Neural cell (in vitro differentiated cells): ENCODE results near the gene ALOXE3. TPM values are rescaled to one million over a fixed set of nuclear protein-coding genes. Genes with fewer than 3 reads are reported as not detected.

Experiments
- H2AFZ ChIP-seq: fragments of 200-600, 300-800 bp; sonication (generic), shearing (Covaris generic); 2 replicates; pipeline ENCODE4 v1.6.0; 2014; ENCODE audit warnings: low read depth, mild to moderate bottlenecking, antibody characterized with exemption, low read length, moderate library complexity
- H3F3A ChIP-seq: fragments of 200-600 bp; shearing (Covaris generic); 2 replicates; pipeline ENCODE4 v1.6.1; 2016; ENCODE audit warnings: mild to moderate bottlenecking, moderate library complexity, mixed read lengths, antibody characterized with exemption, low read length; ENCODE audit not compliant: insufficient read depth, poor library complexity, severe bottlenecking
- H3K27ac ChIP-seq: fragments of 200-600, 300-800 bp; sonication (generic), shearing (Covaris generic); 2 replicates; pipeline ENCODE4 v1.5.1; 2014; ENCODE audit warnings: mild to moderate bottlenecking, low read length, moderate library complexity
- H3K27me3 ChIP-seq: fragments of 300-800, 200-600 bp; sonication (generic), shearing (Covaris generic); 2 replicates; pipeline ENCODE4 v1.6.0; 2014; ENCODE audit warnings: mild to moderate bottlenecking, low read depth, low read length, moderate library complexity; ENCODE audit not compliant: insufficient read depth
- H3K36me3 ChIP-seq: fragments of 300-800, 200-600 bp; sonication (generic), shearing (Covaris generic); 2 replicates; pipeline ENCODE4 v1.5.1; 2014; ENCODE audit warnings: mild to moderate bottlenecking, antibody characterized with exemption, low read length, moderate library complexity; ENCODE audit not compliant: insufficient read depth
- H3K4me2 ChIP-seq: fragments of 300-800, 200-600 bp; sonication (generic), shearing (Covaris generic); 2 replicates; pipeline ENCODE4 v1.6.0; 2014; ENCODE audit warnings: mild to moderate bottlenecking, low read length
- H3K4me3 ChIP-seq: fragments of 300-800, 200-600 bp; sonication (generic), shearing (Covaris generic); 2 replicates; pipeline ENCODE4 v1.5.1; 2014; ENCODE audit warnings: mild to moderate bottlenecking, low read length, moderate library complexity
- H3K79me2 ChIP-seq: fragments of 200-600 bp; shearing (Covaris generic); replicated peaks from 2 replicates; pipeline ENCODE4 v1.6.0; 2014; ENCODE audit warnings: mild to moderate bottlenecking, low read length, moderate library complexity; ENCODE audit not compliant: insufficient read depth
- H3K9ac ChIP-seq: fragments of 300-800, 200-600 bp; sonication (generic), shearing (Covaris generic); 2 replicates; pipeline ENCODE4 v1.6.1; 2016; ENCODE audit warnings: mild to moderate bottlenecking, low read length, mixed read lengths
- H3K9me2 ChIP-seq: fragments of 200-600 bp; shearing (Covaris generic); 2 replicates; pipeline ENCODE4 v1.6.1; 2016; ENCODE audit warnings: mild to moderate bottlenecking, low read length, mixed read lengths; ENCODE audit not compliant: insufficient read depth
- H3K9me3 ChIP-seq: fragments of 200-600, 300-800 bp; sonication (generic), shearing (Covaris generic); 2 replicates; pipeline ENCODE4 v1.6.1; 2016; ENCODE audit warnings: mild to moderate bottlenecking, mixed run types, low read length, moderate library complexity, mixed read lengths
- H4K20me1 ChIP-seq: fragments of 200-600 bp; shearing (Covaris generic); 2 replicates; pipeline ENCODE4 v1.6.1; 2016; ENCODE audit warnings: mild to moderate bottlenecking, mixed run types; ENCODE audit not compliant: insufficient read depth
- EP300 ChIP-seq: fragments of 450-650 bp; conservative IDR thresholded peaks from 2 replicates; pipeline ENCODE4 v1.6.1; 2014; ENCODE audit warnings: antibody characterized with exemption, mild to moderate bottlenecking, moderate library complexity; ENCODE audit not compliant: poor library complexity, severe bottlenecking
- EZH2 ChIP-seq: fragments of 200-600, 300-800 bp; shearing (Covaris generic), sonication (generic); IDR thresholded peaks from 2 replicates; pipeline ENCODE4 v1.6.1; 2014; ENCODE audit warnings: antibody characterized with exemption, low read length, borderline replicate concordance, mild to moderate bottlenecking; ENCODE audit not compliant: insufficient read depth, poor library complexity, severe bottlenecking
- MXI1 ChIP-seq: fragments of 450-650 bp; conservative IDR thresholded peaks from 2 replicates; pipeline ENCODE4 v1.6.1; 2014; ENCODE audit warnings: antibody characterized with exemption, mild to moderate bottlenecking; ENCODE audit not compliant: poor library complexity, severe bottlenecking
- POLR2AphosphoS5 ChIP-seq: IDR thresholded peaks from 2 replicates; pipeline ENCODE4 v1.6.1; 2012
- RAD21 ChIP-seq: fragments of 450-650 bp; conservative IDR thresholded peaks from 2 replicates; pipeline ENCODE4 v1.6.1; 2014; ENCODE audit warnings: antibody characterized with exemption, mild to moderate bottlenecking, moderate library complexity
- SMC3 ChIP-seq: fragments of 450-650 bp; conservative IDR thresholded peaks from 2 replicates; pipeline ENCODE4 v1.6.1; 2014; ENCODE audit warnings: antibody characterized with exemption, mild to moderate bottlenecking, moderate library complexity; ENCODE audit not compliant: poor library complexity
- TAF1 ChIP-seq: IDR thresholded peaks from 2 replicates; pipeline ENCODE4 v1.6.1; 2012; ENCODE audit warnings: low read depth
- polyA plus RNA-seq: library from polyadenylated mRNA; depleted of rRNA; stranded (reverse); fragments of >200 nt; gene quantifications from 2 replicates; pipeline ENCODE4 v1.2.3, GENCODE V29; 2014
- TF ChIP-seq, protein P1 (sequence below): fragments of 450-650 bp; IDR thresholded peaks from 2 replicates; pipeline ENCODE4 v1.5.1; 2014; ENCODE audit warnings: antibody characterized with exemption, mild to moderate bottlenecking, moderate library complexity; ENCODE audit not compliant: poor library complexity, severe bottlenecking
- TF ChIP-seq, protein P2 (sequence below): IDR thresholded peaks from 2 replicates; pipeline ENCODE4 v1.6.1; 2012; ENCODE audit warnings: borderline replicate concordance

The ALOXE3 gene
- polyA plus RNA-seq, 1 donor from 2014 or later: 0.77 TPM

DNA sequence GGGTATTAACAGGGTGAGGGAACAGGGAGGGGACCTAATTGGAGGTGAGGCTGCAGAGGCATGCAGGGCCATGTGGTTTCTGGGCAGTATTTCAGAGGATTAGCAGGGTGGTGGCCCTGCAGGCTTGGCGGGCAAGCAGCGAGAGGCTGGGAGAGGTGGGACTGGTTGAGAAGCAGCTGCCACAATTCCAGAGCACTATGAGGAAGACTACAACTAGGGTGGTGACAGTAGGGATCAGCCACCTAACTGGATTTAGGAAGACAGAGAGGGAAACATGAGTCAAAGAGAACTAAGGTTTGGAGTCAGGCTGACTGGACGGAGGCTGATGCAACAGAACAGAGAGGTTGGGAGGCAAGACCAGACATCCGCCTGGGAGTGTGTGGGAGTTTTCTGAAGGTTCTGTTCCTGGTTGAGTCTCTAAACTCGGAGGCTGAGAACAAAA is 12.3 kb downstream of the ALOXE3 start:
- Histone ChIP-seq H3F3A (no peaks in the 10 kb centered on the region), H3K36me3 (no peaks in the 10 kb centered on the region), H2AFZ (no peak overlapping the region), H3K79me2 (no peaks in the 10 kb centered on the region), H3K9ac (no peak overlapping the region), H3K27me3 (peaks cover 28% of the 10 kb centered on the region), H4K20me1 (no peaks in the 10 kb centered on the region), H3K4me2 (no peak overlapping the region), H3K9me2 (no peaks in the 10 kb centered on the region), H3K9me3 (no peaks in the 10 kb centered on the region), H3K4me3 (no peak overlapping the region), H3K27ac (no peak overlapping the region)
- TF ChIP-seq EP300: no peak
- no peak for TF ChIP-seq POLR2AphosphoS5
- TF ChIP-seq, protein P1, sequence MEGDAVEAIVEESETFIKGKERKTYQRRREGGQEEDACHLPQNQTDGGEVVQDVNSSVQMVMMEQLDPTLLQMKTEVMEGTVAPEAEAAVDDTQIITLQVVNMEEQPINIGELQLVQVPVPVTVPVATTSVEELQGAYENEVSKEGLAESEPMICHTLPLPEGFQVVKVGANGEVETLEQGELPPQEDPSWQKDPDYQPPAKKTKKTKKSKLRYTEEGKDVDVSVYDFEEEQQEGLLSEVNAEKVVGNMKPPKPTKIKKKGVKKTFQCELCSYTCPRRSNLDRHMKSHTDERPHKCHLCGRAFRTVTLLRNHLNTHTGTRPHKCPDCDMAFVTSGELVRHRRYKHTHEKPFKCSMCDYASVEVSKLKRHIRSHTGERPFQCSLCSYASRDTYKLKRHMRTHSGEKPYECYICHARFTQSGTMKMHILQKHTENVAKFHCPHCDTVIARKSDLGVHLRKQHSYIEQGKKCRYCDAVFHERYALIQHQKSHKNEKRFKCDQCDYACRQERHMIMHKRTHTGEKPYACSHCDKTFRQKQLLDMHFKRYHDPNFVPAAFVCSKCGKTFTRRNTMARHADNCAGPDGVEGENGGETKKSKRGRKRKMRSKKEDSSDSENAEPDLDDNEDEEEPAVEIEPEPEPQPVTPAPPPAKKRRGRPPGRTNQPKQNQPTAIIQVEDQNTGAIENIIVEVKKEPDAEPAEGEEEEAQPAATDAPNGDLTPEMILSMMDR: no peak
- TF ChIP-seq, protein P2, sequence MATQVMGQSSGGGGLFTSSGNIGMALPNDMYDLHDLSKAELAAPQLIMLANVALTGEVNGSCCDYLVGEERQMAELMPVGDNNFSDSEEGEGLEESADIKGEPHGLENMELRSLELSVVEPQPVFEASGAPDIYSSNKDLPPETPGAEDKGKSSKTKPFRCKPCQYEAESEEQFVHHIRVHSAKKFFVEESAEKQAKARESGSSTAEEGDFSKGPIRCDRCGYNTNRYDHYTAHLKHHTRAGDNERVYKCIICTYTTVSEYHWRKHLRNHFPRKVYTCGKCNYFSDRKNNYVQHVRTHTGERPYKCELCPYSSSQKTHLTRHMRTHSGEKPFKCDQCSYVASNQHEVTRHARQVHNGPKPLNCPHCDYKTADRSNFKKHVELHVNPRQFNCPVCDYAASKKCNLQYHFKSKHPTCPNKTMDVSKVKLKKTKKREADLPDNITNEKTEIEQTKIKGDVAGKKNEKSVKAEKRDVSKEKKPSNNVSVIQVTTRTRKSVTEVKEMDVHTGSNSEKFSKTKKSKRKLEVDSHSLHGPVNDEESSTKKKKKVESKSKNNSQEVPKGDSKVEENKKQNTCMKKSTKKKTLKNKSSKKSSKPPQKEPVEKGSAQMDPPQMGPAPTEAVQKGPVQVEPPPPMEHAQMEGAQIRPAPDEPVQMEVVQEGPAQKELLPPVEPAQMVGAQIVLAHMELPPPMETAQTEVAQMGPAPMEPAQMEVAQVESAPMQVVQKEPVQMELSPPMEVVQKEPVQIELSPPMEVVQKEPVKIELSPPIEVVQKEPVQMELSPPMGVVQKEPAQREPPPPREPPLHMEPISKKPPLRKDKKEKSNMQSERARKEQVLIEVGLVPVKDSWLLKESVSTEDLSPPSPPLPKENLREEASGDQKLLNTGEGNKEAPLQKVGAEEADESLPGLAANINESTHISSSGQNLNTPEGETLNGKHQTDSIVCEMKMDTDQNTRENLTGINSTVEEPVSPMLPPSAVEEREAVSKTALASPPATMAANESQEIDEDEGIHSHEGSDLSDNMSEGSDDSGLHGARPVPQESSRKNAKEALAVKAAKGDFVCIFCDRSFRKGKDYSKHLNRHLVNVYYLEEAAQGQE: no peak
- TF ChIP-seq TAF1: no peak
- TF ChIP-seq RAD21: no peak
- TF ChIP-seq MXI1: no peak
- no peak for TF ChIP-seq SMC3
- no peak for TF ChIP-seq EZH2

DNA sequence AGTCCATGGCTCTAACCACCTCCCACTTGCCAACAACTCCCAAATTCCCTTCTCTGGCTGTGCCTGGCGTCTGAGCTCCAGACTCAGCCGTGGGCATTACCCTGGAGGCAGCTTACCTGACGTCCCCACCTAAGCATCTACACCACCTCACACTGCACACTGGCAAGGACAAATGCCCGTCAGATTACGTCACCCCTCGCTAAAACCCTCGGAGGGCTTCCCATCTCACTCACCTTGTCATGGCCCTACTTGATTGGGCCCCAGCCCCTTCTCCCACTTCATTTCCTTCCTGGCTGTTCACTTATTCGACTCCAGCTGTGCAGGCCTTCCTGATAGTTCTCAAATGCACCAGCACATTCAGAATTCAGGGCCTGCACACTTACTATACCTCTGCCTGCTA is 13.4 kb downstream of the ALOXE3 start:
- H3F3A ChIP-seq: no peaks in the 10 kb centered on the region
- no peaks in the 10 kb centered on the region for H4K20me1 ChIP-seq
- no peaks in the 10 kb centered on the region for H3K36me3 ChIP-seq
- H3K4me2 ChIP-seq: no peak overlapping the region
- no peak for TF ChIP-seq SMC3
- no peak for TF ChIP-seq TAF1
- peaks cover 18% of the 10 kb centered on the region for H3K27me3 ChIP-seq
- H3K27ac ChIP-seq: no peak overlapping the region
- H3K4me3 ChIP-seq: no peak overlapping the region
- no peak overlapping the region for H2AFZ ChIP-seq
- H3K9me3 ChIP-seq: no peaks in the 10 kb centered on the region
- H3K9ac ChIP-seq: no peak overlapping the region
- H3K9me2 ChIP-seq: no peaks in the 10 kb centered on the region
- no peaks in the 10 kb centered on the region for H3K79me2 ChIP-seq

DNA sequence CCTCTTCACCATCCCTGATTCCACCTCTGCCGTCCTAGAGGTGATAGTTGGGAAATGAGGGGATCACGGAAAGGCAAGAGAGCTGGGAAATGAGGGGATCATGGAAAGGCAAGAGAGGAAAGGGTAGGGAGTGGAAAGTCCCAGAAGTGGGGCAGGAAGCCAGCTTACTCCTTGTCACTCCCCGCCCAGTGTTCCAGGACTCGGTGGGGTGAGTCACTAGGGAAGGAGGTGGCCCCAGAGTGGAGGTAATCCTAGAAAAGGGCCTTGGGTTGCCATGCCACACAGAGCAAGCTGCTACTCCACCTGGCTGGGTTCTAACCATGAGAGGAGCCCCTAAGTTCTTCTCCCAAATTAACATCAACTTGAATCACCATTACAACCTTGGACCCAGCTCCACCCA is 14.8 kb downstream of the ALOXE3 start:
- H3K4me2 ChIP-seq: no peak overlapping the region
- H3K4me3 ChIP-seq: no peak overlapping the region
- H3F3A ChIP-seq: no peaks in the 10 kb centered on the region
- H3K9me2 ChIP-seq: no peaks in the 10 kb centered on the region
- peaks cover 5% of the 10 kb centered on the region for H3K27me3 ChIP-seq
- H3K36me3 ChIP-seq: no peaks in the 10 kb centered on the region
- TF ChIP-seq, protein P2: no peak
- TF ChIP-seq RAD21 (no peak), EP300 (no peak), TAF1 (no peak), EZH2 (no peak), MXI1 (no peak)
- no peak overlapping the region for H2AFZ ChIP-seq
- H4K20me1 ChIP-seq: no peaks in the 10 kb centered on the region
- no peaks in the 10 kb centered on the region for H3K79me2 ChIP-seq
- no peak overlapping the region for H3K9ac ChIP-seq
- no peaks in the 10 kb centered on the region for H3K9me3 ChIP-seq
- H3K27ac ChIP-seq: no peak overlapping the region
